Activated CD4-positive, alpha-beta T cell treated with anti-CD3 and anti-CD28 coated beads, Interleukin-2, amount 10 ng/mL, durations not matched to agents 7 days and 5 days (primary cell): ENCODE data around the gene FAM162A. TPM values are rescaled to one million over a fixed set of nuclear protein-coding genes. Genes with fewer than 3 reads are reported as not detected.

Experiments used
- CTCF ChIA-PET: fragments of 350-600 bp; sonication (Branson Sonifier 250); formaldehyde crosslinking; loops from one replicate; lab custom pipeline; 2021; ENCODE audit warnings: antibody characterized with exemption; lab: Charles Lee
- POLR2A ChIA-PET: fragments of 350-600 bp; sonication (Branson Sonifier 250); formaldehyde crosslinking; loops from one replicate; lab custom pipeline; 2021; ENCODE audit warnings: antibody characterized with exemption; lab: Charles Lee
- DNase-seq: peaks from one replicate; pipeline ENCODE4 v3.0.0-alpha.2; 2020
- H3K27ac Mint-ChIP-seq: one replicate; pipeline ENCODE4 v1.8.0; 2021; ENCODE audit warnings: mild to moderate bottlenecking, moderate library complexity, mixed read lengths
- H3K27me3 Mint-ChIP-seq: one replicate; pipeline ENCODE4 v1.8.0; 2021; ENCODE audit warnings: mixed read lengths
- H3K36me3 Mint-ChIP-seq: one replicate; pipeline ENCODE4 v1.8.0; 2021; ENCODE audit warnings: low read depth, mixed read lengths
- H3K4me1 Mint-ChIP-seq: one replicate; pipeline ENCODE4 v1.8.0; 2021; ENCODE audit warnings: mixed read lengths
- H3K4me3 Mint-ChIP-seq: one replicate; pipeline ENCODE4 v1.8.0; 2021; ENCODE audit warnings: mild to moderate bottlenecking, moderate library complexity, mixed read lengths
- H3K9me3 Mint-ChIP-seq: one replicate; pipeline ENCODE4 v1.8.0; 2021; ENCODE audit warnings: mixed read lengths
- total RNA-seq, 2 experiments: library from RNA; stranded (reverse); gene quantifications; one replicate each; pipeline ENCODE4 v1.2.3, GENCODE V29; 2021

The FAM162A gene
- total RNA-seq, 2 experiments from 2014 or later: 48.3 to 48.4 TPM

DNA sequence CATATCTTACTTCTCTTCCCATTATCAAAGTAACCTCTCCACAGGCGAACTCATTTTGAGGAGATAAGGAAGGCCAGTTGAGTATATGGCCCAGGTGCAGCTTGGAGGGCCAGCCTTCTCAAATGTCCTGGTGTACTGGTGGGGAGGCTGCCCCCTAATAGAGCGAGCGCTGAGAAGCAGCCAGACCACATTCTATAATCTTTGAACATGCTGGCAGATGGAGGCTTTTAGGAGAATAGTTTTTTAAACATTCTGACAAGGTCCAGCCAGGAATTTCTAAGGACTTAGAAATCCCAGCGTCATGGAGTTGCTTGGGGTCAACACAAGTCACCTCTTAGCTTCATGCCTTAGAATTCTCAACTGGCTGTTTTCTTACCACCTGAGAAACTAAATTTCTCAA, 26.1 kb downstream of the FAM162A start:
- Mint-ChIP-seq H3K36me3 (peaks cover 34% of the 10 kb centered on the region), H3K9me3 (no peaks in the 10 kb centered on the region), H3K4me3 (no peak overlapping the region), H3K27ac (no peak overlapping the region), H3K27me3 (no peaks in the 10 kb centered on the region), H3K4me1 (peaks cover 27% of the 10 kb centered on the region)
- no peak for DNase-seq
- ChIA-PET CTCF (interaction anchor here (1.7 kb wide), 1 partner anchor 26 kb away, joined by 6 read pairs; the partner anchor contains the start of gene FAM162A), POLR2A (no interaction called here)

DNA sequence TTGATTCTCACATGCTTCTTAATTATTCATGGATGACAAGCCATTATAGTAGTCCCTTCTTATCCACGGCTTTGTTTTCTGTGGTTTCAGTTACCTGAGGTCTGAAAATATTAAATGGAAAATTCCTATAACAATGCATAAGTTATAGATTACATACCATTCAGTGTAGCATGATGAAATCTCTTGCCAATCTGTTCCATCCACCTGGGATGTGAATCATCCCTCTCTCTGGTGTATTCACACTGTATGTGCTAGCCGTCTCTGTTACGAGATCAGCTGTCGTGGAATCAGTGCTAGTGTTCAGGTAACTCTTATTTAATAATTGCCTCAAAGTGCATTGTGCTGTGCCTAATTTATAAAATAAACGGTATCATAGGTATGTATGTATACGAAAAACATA, 26.7 kb downstream of the FAM162A start:
- POLR2A ChIA-PET: no interaction called here
- DNase-seq: no peak
- CTCF ChIA-PET: no interaction called here
- Mint-ChIP-seq H3K27ac (no peak overlapping the region), H3K36me3 (peaks cover 37% of the 10 kb centered on the region), H3K27me3 (no peaks in the 10 kb centered on the region), H3K4me1 (peaks cover 30% of the 10 kb centered on the region), H3K4me3 (no peak overlapping the region), H3K9me3 (no peaks in the 10 kb centered on the region)

DNA sequence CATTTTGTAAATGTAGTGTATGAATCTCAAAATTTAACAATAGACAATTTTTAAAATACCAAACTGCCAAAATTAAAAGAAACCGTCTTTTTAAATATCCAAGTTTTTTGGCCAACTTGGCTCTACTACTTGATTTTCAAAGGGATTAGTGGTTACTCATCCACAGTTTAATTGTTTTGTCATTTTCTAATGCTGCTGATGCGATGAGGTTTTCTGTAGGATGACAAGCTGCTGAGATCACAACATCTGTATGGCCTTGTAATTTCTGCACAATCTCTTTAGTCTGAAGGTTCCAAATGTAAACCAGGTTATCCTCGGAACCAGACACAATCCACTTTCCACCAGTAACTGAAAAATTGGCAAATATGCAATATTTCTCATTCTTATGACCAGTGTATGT, 30.4 kb downstream of the FAM162A start:
- ChIA-PET POLR2A (no interaction called here), CTCF (interaction anchor here (1.3 to 4.0 kb wide), 2 partner anchors 21 to 264 kb away, joined by 6 to 12 read pairs; no protein-coding TSS in a partner anchor)
- no peaks in the 10 kb centered on the region for H3K27me3 Mint-ChIP-seq
- no peaks in the 10 kb centered on the region for H3K9me3 Mint-ChIP-seq
- H3K4me1 Mint-ChIP-seq: peaks cover 42% of the 10 kb centered on the region
- no peak for DNase-seq
- peak overlapping the region; percentile 87 for H3K4me3 Mint-ChIP-seq
- peaks cover 36% of the 10 kb centered on the region for H3K36me3 Mint-ChIP-seq
- H3K27ac Mint-ChIP-seq: peak overlapping the region; percentile 98

DNA sequence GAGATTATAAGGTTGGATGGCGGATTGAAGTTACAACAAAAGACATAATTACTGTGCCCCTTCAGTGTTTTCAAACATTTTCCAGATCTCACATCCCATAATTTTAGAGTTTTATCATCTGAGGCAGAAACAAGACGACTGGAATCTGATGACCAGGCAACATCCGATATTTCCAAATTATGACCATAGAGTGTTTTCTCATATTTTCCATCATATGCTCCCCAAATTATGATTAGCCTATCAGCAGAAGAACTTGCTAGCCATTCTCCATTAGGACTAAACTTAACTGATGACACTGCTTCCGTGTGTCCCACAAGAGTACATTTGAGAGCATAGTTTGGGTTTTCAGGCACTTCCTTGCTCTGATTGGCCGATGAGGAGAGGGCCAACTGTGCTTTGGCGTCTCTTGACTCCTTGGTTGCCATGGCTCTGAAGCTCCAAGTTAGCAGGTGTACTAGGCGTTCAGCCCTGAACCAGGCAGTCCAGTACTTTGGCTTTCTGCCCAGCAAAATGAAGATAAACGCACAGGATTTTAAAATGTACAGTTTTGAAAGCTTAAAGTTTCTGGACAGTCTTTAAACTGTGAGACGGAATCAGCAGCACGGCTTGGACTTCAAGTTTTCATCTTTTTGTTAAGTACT, 31.2 kb downstream of the FAM162A start:
- peak overlapping the region; percentile 87 for H3K4me3 Mint-ChIP-seq
- H3K27me3 Mint-ChIP-seq: no peaks in the 10 kb centered on the region
- peak; percentile 68 for DNase-seq
- peaks cover 35% of the 10 kb centered on the region for H3K36me3 Mint-ChIP-seq
- H3K4me1 Mint-ChIP-seq: peaks cover 42% of the 10 kb centered on the region
- peak overlapping the region; percentile 98 for H3K27ac Mint-ChIP-seq
- POLR2A ChIA-PET: interaction anchor here (0.6 to 1.0 kb wide), 2 partner anchors 29 to 141 kb away, joined by 4 to 5 read pairs; no protein-coding TSS in a partner anchor
- CTCF ChIA-PET: interaction anchor here (0.9 to 4.0 kb wide), 7 partner anchors 8 to 264 kb away, joined by 3 to 14 read pairs (median 6); partner anchors contain the start of genes DTX3L, FAM162A, MIX23 and PARP9
- no peaks in the 10 kb centered on the region for H3K9me3 Mint-ChIP-seq

DNA sequence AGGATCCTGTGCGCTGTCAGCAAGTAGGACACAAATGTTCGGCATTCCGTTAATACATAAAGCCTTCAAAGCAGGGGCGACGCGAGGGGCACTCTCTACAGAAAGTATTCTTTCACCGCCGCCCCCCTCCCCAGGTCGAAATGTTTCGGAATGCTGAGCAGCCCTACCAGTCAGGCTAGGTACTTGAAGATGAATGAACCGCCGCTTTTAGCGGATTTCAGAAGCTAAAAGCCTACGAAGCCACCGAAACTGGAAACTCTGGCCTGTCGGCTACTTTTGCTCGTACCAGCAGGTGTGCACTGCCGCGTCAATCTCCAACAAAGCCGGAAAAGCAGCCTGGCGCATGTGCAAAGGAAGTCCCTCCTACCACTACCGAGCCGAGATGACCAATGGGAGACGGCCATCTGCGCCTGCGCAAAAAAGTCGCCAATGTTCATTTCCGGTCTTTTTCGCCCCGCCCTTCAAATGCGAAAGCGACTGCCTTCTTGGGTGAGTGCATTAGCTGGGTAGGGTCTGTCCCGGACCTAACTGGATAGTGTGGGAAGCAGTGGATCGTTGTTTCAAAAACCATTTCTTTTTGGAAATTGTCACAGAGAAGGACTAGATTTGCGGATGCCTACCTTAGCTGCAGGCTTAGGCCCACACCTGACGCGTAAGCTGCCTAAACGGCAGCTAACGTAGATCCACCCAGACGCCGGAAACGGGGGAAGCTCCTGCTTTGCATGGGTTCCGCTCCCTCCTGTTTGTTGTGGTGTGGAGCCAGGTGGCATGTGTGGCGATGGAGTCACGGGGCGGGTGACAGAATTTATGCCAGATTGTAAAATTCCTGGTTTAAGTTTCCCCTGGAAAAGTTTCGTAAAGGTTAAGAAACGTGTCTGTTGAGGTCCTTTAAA, 32.0 kb downstream of the FAM162A start, which contains the start of gene WDR5B:
WDR5B (minus strand) TSS at position 301 of the 893 bp plus-strand sequence. CDS start 534 bp downstream, outside the sequence.
- H3K27ac Mint-ChIP-seq: peak within 1 kb of the TSS; percentile 98
- ChIA-PET CTCF (interaction anchor here (0.8 to 4.0 kb wide), 7 partner anchors 9 to 148 kb away, joined by 3 to 14 read pairs (median 4); partner anchors contain the start of genes DTX3L, FAM162A, MIX23 and PARP9), POLR2A (interaction anchor here (0.6 to 1.2 kb wide), 4 partner anchors 30 to 264 kb away, joined by 4 to 5 read pairs (median 4); partner anchors contain the start of gene FAM162A)
- peak within 1 kb of the TSS; percentile 87 for H3K4me3 Mint-ChIP-seq
- no peaks in the 10 kb centered on the region for H3K27me3 Mint-ChIP-seq
- H3K36me3 Mint-ChIP-seq: peaks cover 33% of the 10 kb centered on the region
- no peaks in the 10 kb centered on the region for H3K9me3 Mint-ChIP-seq
- H3K4me1 Mint-ChIP-seq: peaks cover 42% of the 10 kb centered on the region
- DNase-seq: peak; percentile 99

DNA sequence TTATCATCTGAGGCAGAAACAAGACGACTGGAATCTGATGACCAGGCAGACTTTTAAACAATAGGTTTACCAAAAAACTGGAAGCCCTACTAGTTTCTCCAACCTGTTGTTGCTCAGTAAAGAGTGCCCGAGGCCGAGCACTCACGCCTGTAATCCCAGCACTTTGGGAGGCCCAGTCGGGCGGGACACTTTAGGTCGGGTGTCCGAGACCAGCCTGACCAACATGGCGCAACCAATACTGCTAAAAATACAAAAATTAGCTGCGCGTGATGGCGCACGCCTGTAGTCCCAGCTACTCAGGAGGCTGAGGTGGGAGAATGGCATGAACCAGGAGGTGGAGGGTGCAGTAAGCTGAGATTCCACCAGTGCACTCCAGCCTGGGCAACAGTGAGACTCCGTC, 33.0 kb downstream of the FAM162A start:
- ChIA-PET CTCF (interaction anchor here (0.6 to 4.0 kb wide), 7 partner anchors 10 to 765 kb away, joined by 3 to 14 read pairs (median 4); partner anchors contain the start of genes DTX3L, FAM162A, MIX23 and PARP9), POLR2A (no interaction called here)
- Mint-ChIP-seq H3K27me3 (no peaks in the 10 kb centered on the region), H3K4me1 (peaks cover 42% of the 10 kb centered on the region), H3K9me3 (no peaks in the 10 kb centered on the region), H3K4me3 (peak overlapping the region; percentile 87), H3K27ac (peak overlapping the region; percentile 98), H3K36me3 (peaks cover 36% of the 10 kb centered on the region)
- no peak for DNase-seq

DNA sequence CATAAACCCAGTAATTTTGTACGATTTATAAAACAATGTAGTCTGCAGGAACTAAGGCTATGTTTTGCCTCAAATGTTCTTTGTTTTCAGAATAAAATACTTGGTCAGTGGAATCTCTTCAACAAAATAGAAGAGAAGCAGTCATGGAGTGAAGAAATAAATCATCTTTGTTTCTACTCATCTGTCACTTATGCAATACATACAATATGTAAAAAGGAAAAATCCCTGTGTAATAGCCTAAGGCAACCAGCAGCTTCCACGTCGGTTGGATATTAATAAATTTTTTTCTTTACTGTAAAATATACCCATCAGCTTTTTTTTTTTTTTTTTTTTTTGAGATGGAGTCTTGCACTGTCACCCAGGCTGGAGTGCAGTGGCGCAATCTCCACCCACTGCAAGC, 37.1 kb downstream of the FAM162A start:
- Mint-ChIP-seq H3K27ac (no peak overlapping the region), H3K9me3 (no peaks in the 10 kb centered on the region), H3K36me3 (peaks cover 34% of the 10 kb centered on the region), H3K4me1 (peaks cover 17% of the 10 kb centered on the region), H3K27me3 (no peaks in the 10 kb centered on the region), H3K4me3 (no peak overlapping the region)
- CTCF ChIA-PET: no interaction called here
- POLR2A ChIA-PET: no interaction called here
- DNase-seq: no peak

DNA sequence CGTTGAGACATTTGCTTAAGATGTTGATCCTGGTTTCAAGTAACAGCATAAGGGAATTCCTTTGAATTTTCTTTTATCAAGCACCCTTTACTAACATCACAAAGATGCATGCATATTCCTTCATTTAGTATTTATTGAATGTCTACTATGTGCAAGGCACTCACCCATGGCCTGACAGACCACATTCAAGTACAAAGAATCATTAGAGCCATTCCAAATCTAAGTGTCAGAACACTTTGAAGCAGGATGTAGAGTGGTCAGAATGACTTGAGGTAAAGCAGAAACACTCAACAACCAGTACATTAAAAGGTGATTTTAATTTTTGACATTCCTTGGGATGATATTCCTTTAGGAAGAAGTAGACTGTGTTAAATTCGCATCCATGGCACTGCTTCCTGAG, 37.9 kb downstream of the FAM162A start:
- ChIA-PET POLR2A (no interaction called here), CTCF (no interaction called here)
- no peaks in the 10 kb centered on the region for H3K9me3 Mint-ChIP-seq
- H3K27me3 Mint-ChIP-seq: no peaks in the 10 kb centered on the region
- H3K27ac Mint-ChIP-seq: no peak overlapping the region
- no peak overlapping the region for H3K4me3 Mint-ChIP-seq
- DNase-seq: no peak
- peaks cover 14% of the 10 kb centered on the region for H3K4me1 Mint-ChIP-seq
- H3K36me3 Mint-ChIP-seq: peaks cover 38% of the 10 kb centered on the region

DNA sequence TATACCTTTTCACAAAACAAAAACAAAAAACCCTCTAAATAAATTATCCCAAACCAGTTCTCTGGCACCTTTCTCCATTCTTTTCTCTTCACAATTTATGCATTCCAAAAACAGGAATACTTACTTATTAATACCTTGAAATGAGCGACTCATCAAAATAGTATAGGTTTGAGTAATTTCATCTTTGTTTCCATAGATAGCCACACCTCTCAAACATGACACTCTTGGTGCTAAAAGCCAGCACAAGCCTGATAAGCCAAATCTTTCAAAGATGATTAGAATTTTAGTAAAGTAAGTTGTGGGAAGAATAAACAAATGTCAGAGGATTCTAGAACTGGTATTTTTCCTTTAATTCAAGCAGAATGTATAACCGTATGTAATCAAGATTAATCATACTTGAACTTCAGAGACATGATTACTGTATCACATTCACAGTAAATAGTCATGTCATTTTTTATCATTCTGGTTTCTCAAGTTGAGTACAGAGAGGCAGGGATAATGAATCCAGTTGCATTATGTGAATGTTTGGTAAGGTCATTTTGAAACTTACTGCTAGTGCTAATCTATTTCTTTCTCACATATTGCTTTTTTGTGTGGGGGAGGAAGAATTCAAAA, 44.0 kb downstream of the FAM162A start:
- Mint-ChIP-seq H3K4me1 (peaks cover 10% of the 10 kb centered on the region), H3K4me3 (no peak overlapping the region), H3K27ac (no peak overlapping the region), H3K9me3 (no peaks in the 10 kb centered on the region), H3K36me3 (peaks cover 62% of the 10 kb centered on the region), H3K27me3 (no peaks in the 10 kb centered on the region)
- ChIA-PET CTCF (no interaction called here), POLR2A (no interaction called here)
- DNase-seq: no peak

DNA sequence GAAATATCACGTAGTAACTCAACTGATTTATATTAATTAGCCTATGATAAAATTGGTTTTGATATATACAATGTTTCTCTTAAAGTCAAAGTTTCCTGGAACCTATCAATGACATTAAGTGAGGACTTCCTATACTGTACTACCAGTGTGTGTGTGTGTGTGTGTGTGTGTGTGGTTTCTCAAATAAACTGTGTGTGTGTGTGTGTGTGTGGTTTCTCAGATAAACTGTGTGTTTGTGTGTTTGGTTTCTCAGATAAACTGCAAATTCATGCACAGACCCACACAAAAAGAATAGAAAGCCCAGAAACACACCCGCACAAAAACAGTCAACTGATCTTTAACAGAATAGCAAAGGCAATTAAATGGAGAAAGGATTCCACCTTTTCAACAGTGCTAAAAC, 46.4 kb downstream of the FAM162A start:
- CTCF ChIA-PET: no interaction called here
- no peaks in the 10 kb centered on the region for H3K27me3 Mint-ChIP-seq
- H3K4me3 Mint-ChIP-seq: no peak overlapping the region
- no peak overlapping the region for H3K27ac Mint-ChIP-seq
- H3K9me3 Mint-ChIP-seq: peaks cover 2% of the 10 kb centered on the region
- H3K4me1 Mint-ChIP-seq: peaks cover 10% of the 10 kb centered on the region
- no peak for DNase-seq
- POLR2A ChIA-PET: no interaction called here
- peaks cover 67% of the 10 kb centered on the region for H3K36me3 Mint-ChIP-seq

DNA sequence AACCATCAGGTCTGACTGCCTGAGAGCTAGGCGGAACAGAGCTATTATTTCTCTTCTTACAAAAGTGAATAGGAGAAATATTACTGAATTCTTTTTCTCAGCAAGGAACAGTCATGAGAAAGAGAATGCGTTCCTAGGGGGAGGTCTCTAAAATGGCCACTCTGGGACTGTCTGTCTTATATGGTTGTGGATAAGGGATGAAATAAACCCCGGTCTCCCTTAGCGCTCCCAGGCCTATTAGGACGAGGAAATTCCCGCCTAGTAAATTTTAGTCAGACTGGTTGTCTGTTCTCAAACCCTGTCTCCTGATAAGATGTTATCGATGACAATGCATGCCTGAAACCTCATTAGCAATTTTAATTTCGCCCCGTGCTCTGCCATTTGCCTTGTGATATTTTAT, 52.0 kb downstream of the FAM162A start:
- no peaks in the 10 kb centered on the region for H3K4me1 Mint-ChIP-seq
- no peaks in the 10 kb centered on the region for H3K27me3 Mint-ChIP-seq
- no peak overlapping the region for H3K27ac Mint-ChIP-seq
- POLR2A ChIA-PET: no interaction called here
- H3K36me3 Mint-ChIP-seq: peaks cover 54% of the 10 kb centered on the region
- peaks cover 11% of the 10 kb centered on the region for H3K9me3 Mint-ChIP-seq
- no peak for DNase-seq
- H3K4me3 Mint-ChIP-seq: no peak overlapping the region
- CTCF ChIA-PET: no interaction called here

DNA sequence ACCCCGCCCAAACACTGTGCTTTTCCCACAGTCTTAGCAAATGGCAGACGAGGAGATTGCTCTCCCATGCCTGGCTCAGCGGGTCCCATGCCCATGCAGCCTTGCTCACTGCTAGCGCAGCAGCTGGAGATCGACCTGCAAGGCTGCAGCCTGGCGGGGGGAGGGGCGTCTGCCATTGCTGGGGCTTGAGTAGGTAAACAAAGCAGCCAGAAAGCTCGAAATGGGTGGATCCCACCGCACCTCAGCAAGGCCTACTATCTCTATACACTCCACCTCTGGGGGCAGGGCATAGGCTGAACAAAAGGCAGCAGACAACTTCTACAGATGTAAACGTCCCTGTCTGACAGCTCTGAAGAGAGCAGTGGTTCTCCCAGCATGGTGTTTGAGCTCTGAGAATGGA, 59.1 kb downstream of the FAM162A start:
- POLR2A ChIA-PET: no interaction called here

More for the DNA sequence above, 59.1 kb downstream of the FAM162A start:
- H3K4me1 Mint-ChIP-seq: peaks cover 2% of the 10 kb centered on the region
- H3K4me3 Mint-ChIP-seq: no peak overlapping the region
- CTCF ChIA-PET: no interaction called here
- no peaks in the 10 kb centered on the region for H3K27me3 Mint-ChIP-seq
- H3K36me3 Mint-ChIP-seq: peaks cover 72% of the 10 kb centered on the region
- no peak for DNase-seq
- H3K27ac Mint-ChIP-seq: no peak overlapping the region
- H3K9me3 Mint-ChIP-seq: peaks cover 9% of the 10 kb centered on the region
